ENCODE data around the gene RNF32.

Gene RNF32

GRCh38 chr7:156640257-156640948 lies at the start of gene RNF32:
TSS of gene RNF32 (plus strand) at chr7:156640774. CDS start at chr7:156643878, 3,104 bp downstream.
- peak; percentile 73 to 96 for DNase-seq

- no peak for DNase-seq
Measured at GRCh38 chr7:156592155-156592884, 48.3 kb upstream of the RNF32 start.

- DNase-seq = no peak
Measured at GRCh38 chr7:156594283-156595080, 46.1 kb upstream of the RNF32 start.

GRCh38 chr7:156600496-156600895 lies 40.1 kb upstream of the RNF32 start:
- no peak for DNase-seq

- no peak for DNase-seq
Measured at GRCh38 chr7:156602283-156602682, 38.3 kb upstream of the RNF32 start.

- no peak for DNase-seq
Measured at GRCh38 chr7:156603011-156603410, 37.6 kb upstream of the RNF32 start.

- no peak for DNase-seq
Measured at GRCh38 chr7:156603629-156604028, 36.9 kb upstream of the RNF32 start.

GRCh38 chr7:156604311-156604710 lies 36.3 kb upstream of the RNF32 start:
- no peak for DNase-seq

- DNase-seq = no peak
Measured at GRCh38 chr7:156604836-156605695, 35.5 kb upstream of the RNF32 start.

GRCh38 chr7:156606135-156606534 lies 34.4 kb upstream of the RNF32 start:
- DNase-seq = no peak

GRCh38 chr7:156606691-156607331 lies 33.8 kb upstream of the RNF32 start:
- no peak for DNase-seq

- DNase-seq = no peak
Measured at GRCh38 chr7:156607332-156608172, 33.0 kb upstream of the RNF32 start.

- no peak for DNase-seq
Measured at GRCh38 chr7:156608173-156608478, 32.4 kb upstream of the RNF32 start.

- no peak for DNase-seq
Measured at GRCh38 chr7:156609010-156609877, 31.3 kb upstream of the RNF32 start.

GRCh38 chr7:156610130-156610529 lies 30.4 kb upstream of the RNF32 start:
- no peak for DNase-seq

GRCh38 chr7:156610601-156611000 lies 30.0 kb upstream of the RNF32 start:
- no peak for DNase-seq

- DNase-seq = no peak
Measured at GRCh38 chr7:156611014-156612010, 29.3 kb upstream of the RNF32 start.

- no peak for DNase-seq
Measured at GRCh38 chr7:156612930-156613329, 27.6 kb upstream of the RNF32 start.
